PC-9 (cell line): ENCODE results near the gene LRRC8D.

Source experiments
- CTCF ChIP-seq: fragments of 200-600 bp; sonication (generic); conservative IDR thresholded peaks from 2 replicates; pipeline ENCODE4 v1.6.1; 2017; ENCODE audit warnings: mixed run types, antibody characterized with exemption, mild to moderate bottlenecking, moderate library complexity
- EZH2 ChIP-seq: fragments of 200-600 bp; sonication (generic); IDR thresholded peaks from 2 replicates; pipeline ENCODE4 v1.8.0; 2017; ENCODE audit warnings: antibody characterized with exemption, low read depth

GRCh38 chr1:89949991-89950624 lies 129.3 kb downstream of the LRRC8D start:
- no peak for TF ChIP-seq CTCF
- no peak for TF ChIP-seq EZH2
